BLaER1 treated with 17β-estradiol and CSF1 and Interleukin-3, amounts not matched to agents 10 nM and 100 nM (cell line): ENCODE data around the gene SLCO3A1.

Experiments used
- H3K27ac ChIP-seq, 11 experiments: shearing (Covaris generic); formaldehyde crosslinking; 2 replicates each; pipeline ENCODE4 v1.8.1; 2022
- H3K27me3 ChIP-seq, 11 experiments: shearing (Covaris generic); formaldehyde crosslinking; 2 replicates each; pipeline ENCODE4 v1.8.1; 2022
- H3K36me3 ChIP-seq, 11 experiments: shearing (Covaris generic); formaldehyde crosslinking; 2 replicates each; pipeline ENCODE4 v1.8.1; 2022
- H3K4me1 ChIP-seq, 10 experiments: shearing (Covaris generic); formaldehyde crosslinking; 2 replicates each; pipeline ENCODE4 v1.8.1; 2022
- H3K4me2 ChIP-seq, 11 experiments: shearing (Covaris generic); formaldehyde crosslinking; 2 replicates each; pipeline ENCODE4 v1.8.1; 2022
- H3K4me3 ChIP-seq, 10 experiments: shearing (Covaris generic); formaldehyde crosslinking; 2 replicates each; pipeline ENCODE4 v1.8.1; 2022
- H3K9ac ChIP-seq, 11 experiments: shearing (Covaris generic); formaldehyde crosslinking; 2 replicates each; pipeline ENCODE4 v1.8.1; 2022
- H3K9me3 ChIP-seq, 11 experiments: shearing (Covaris generic); formaldehyde crosslinking; replicated peaks in 1 of 11; 2 replicates each; pipeline ENCODE4 v1.8.1; 2022
- H4K20me1 ChIP-seq, 11 experiments: shearing (Covaris generic); formaldehyde crosslinking; 2 replicates each; pipeline ENCODE4 v1.8.1; 2022
- Cebpa-rat ChIP-seq, 11 experiments: shearing (Covaris generic); IDR thresholded peaks; 2 replicates each; pipeline ENCODE4 v1.8.1; 2022

SLCO3A1 gene

DNA sequence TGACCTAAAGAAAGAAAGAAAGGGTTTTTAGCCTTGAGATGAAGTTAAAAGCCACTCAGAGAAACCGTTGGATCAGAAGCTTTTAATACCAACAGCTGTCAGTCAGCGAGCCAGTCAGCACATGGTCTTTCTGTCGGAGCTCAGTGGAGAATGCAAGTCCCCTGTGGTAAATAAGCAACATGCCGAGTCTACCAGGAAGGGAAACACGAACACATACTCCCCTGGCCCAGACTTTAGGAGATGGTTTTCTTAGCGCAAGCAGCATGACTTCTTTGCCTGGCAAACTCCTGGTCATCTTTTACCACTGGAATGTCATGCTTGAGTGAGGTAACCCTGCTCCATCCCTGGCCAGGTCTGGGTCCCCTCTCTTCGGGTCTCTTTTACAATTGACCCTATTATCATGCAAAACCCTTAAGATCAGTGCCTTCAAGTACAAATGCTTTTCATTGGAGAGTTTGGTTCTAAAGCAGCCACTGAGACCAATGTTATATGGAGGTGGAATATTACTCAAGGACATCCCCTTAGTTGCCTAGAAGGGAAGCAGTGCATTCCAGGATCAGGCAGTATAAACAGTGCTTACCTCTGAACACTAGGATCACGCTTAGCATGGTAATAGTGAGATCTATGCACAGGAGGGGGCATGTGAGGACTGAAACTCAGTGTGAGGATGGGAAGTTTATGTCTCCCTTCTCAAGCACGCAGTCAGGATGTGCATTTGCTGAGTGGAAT, 28.2 kb downstream of the SLCO3A1 start:
- TF ChIP-seq Cebpa-rat (IDR thresholded peaks at IDR 0.05): no peak
- peaks cover 0 to 14% (median 0%) of the 10 kb centered on the region in 11 experiments; a peak in 5 of 22 replicates for H4K20me1 ChIP-seq
- H3K4me1 ChIP-seq: peaks cover 2 to 16% (median 6%) of the 10 kb centered on the region in 10 experiments; a peak in 19 of 20 replicates
- no peaks in the 10 kb centered on the region for H3K27me3 ChIP-seq
- H3K9ac ChIP-seq: no peak overlapping the region
- H3K27ac ChIP-seq: no peak overlapping the region
- no peaks in the 10 kb centered on the region for H3K36me3 ChIP-seq
- no peak overlapping the region for H3K4me3 ChIP-seq
- H3K9me3 ChIP-seq: no peaks in the 10 kb centered on the region
- no peak overlapping the region for H3K4me2 ChIP-seq

GRCh38 chr15:91882858-91883586, 29.5 kb downstream of the SLCO3A1 start:
- Histone ChIP-seq H3K4me2 (no peak overlapping the region), H3K36me3 (no peaks in the 10 kb centered on the region), H3K9me3 (no peaks in the 10 kb centered on the region), H4K20me1 (peaks cover 0 to 14% (median 0%) of the 10 kb centered on the region in 11 experiments; a peak in 6 of 22 replicates), H3K4me1 (peaks cover 8 to 24% (median 13%) of the 10 kb centered on the region in 10 experiments; a peak in 19 of 20 replicates), H3K27ac (no peak overlapping the region), H3K4me3 (no peak overlapping the region), H3K9ac (no peak overlapping the region), H3K27me3 (no peaks in the 10 kb centered on the region)
- no peak for TF ChIP-seq Cebpa-rat (IDR thresholded peaks at IDR 0.05)

DNA sequence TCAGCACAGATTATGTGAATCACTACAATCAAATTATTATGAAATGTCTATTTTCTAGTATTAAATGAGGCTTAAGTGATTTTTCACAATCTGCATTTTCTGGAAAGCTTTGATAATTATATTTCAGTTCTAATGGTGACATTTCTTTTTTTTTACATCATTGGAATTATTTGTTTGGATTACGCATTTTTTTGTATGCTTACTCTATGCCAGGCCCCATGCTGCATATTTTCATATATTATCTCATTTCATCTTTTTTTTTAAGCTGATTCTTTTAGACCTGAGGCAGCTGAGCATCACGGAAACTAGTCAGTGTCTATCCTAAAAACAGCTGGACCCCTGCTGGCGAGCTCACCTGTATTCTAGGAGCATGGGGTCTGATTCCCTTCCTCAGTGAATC, 31.1 kb downstream of the SLCO3A1 start:
- H3K4me2 ChIP-seq: no peak overlapping the region
- no peaks in the 10 kb centered on the region for H3K9me3 ChIP-seq
- H3K27ac ChIP-seq: no peak overlapping the region
- no peaks in the 10 kb centered on the region for H3K27me3 ChIP-seq
- no peaks in the 10 kb centered on the region for H3K36me3 ChIP-seq
- H4K20me1 ChIP-seq: peaks cover 0 to 14% (median 0%) of the 10 kb centered on the region in 11 experiments; a peak in 7 of 22 replicates
- H3K4me1 ChIP-seq: peaks cover 8 to 27% (median 13%) of the 10 kb centered on the region in 10 experiments; a peak in 19 of 20 replicates
- no peak overlapping the region for H3K4me3 ChIP-seq
- TF ChIP-seq Cebpa-rat (IDR thresholded peaks at IDR 0.05): no peak
- no peak overlapping the region for H3K9ac ChIP-seq

- no peak overlapping the region for H3K4me2 ChIP-seq
- TF ChIP-seq Cebpa-rat (IDR thresholded peaks at IDR 0.05): no peak
These were observed 31.5 kb downstream of the SLCO3A1 start for GRCh38 chr15:91885054-91885453.

GRCh38 chr15:91885714-91886270, 32.3 kb downstream of the SLCO3A1 start:
- TF ChIP-seq Cebpa-rat (IDR thresholded peaks at IDR 0.05): no peak
- Histone ChIP-seq H4K20me1 (peaks cover 0 to 14% (median 0%) of the 10 kb centered on the region in 11 experiments; a peak in 7 of 22 replicates), H3K4me3 (no peak overlapping the region), H3K27ac (0 out of 22 replicates have a peak overlapping the region, but pooled peaks of 1 of the 11 experiments have one; percentile 31), H3K9ac (0 out of 22 replicates have a peak overlapping the region, but pooled peaks of 1 of the 11 experiments have one; percentile 8), H3K36me3 (no peaks in the 10 kb centered on the region), H3K4me2 (peak overlapping the region in 4 of 11 experiments; percentile 34 to 79 (median 51); a peak in 7 of 22 replicates), H3K9me3 (no peaks in the 10 kb centered on the region), H3K27me3 (no peaks in the 10 kb centered on the region), H3K4me1 (peaks cover 8 to 32% (median 13%) of the 10 kb centered on the region in 10 experiments; a peak in 19 of 20 replicates)

More at GRCh38 chr15:91885054-91885453, 31.5 kb downstream of the SLCO3A1 start:
- Histone ChIP-seq H3K36me3 (no peaks in the 10 kb centered on the region), H3K4me1 (peaks cover 8 to 27% (median 13%) of the 10 kb centered on the region in 10 experiments; a peak in 19 of 20 replicates), H3K4me3 (no peak overlapping the region), H3K9me3 (no peaks in the 10 kb centered on the region), H3K27ac (no peak overlapping the region), H3K9ac (no peak overlapping the region), H3K27me3 (no peaks in the 10 kb centered on the region), H4K20me1 (peaks cover 0 to 14% (median 0%) of the 10 kb centered on the region in 11 experiments; a peak in 7 of 22 replicates)

DNA sequence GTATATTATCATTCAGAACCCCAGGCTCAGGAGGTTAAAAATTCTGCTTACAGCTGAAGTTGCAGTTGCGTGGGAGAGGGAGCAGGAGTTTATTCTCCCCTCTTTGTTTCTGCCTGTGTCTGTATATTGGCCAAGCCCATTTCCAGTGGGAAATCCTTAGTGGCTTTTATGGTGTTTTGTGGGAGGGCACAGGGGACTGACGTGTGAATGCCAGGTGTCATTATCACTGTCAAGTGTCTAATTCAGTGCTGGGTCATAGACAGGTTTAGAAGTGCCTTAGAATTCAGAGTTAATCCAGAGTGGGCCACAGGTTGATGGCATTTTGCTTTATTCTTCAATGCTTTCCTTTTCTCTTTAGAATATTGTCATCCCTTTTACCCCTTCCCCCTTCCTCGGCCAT, 33.4 kb downstream of the SLCO3A1 start:
- H3K4me1 ChIP-seq: peaks cover 8 to 43% (median 13%) of the 10 kb centered on the region in 10 experiments; a peak in 19 of 20 replicates
- H3K9me3 ChIP-seq: no peaks in the 10 kb centered on the region
- peak overlapping the region; percentile 27 to 79 (median 42); a peak in 20 of 22 replicates for H3K4me2 ChIP-seq
- H4K20me1 ChIP-seq: peaks cover 0 to 14% (median 0%) of the 10 kb centered on the region in 11 experiments; a peak in 7 of 22 replicates
- H3K27ac ChIP-seq: no peak overlapping the region; a peak in 1 of 22 replicates
- no peaks in the 10 kb centered on the region for H3K36me3 ChIP-seq
- H3K27me3 ChIP-seq: no peaks in the 10 kb centered on the region
- H3K4me3 ChIP-seq: no peak overlapping the region
- TF ChIP-seq Cebpa-rat (IDR thresholded peaks at IDR 0.05): no peak
- H3K9ac ChIP-seq: no peak overlapping the region

GRCh38 chr15:91887321-91887720, 33.8 kb downstream of the SLCO3A1 start:
- Histone ChIP-seq H3K27ac (no peak overlapping the region), H3K9ac (no peak overlapping the region), H3K27me3 (no peaks in the 10 kb centered on the region), H3K4me3 (no peak overlapping the region), H3K4me1 (peaks cover 8 to 47% (median 13%) of the 10 kb centered on the region in 10 experiments; a peak in 19 of 20 replicates), H3K4me2 (peak overlapping the region; percentile 27 to 79 (median 42); a peak in 19 of 22 replicates), H3K9me3 (no peaks in the 10 kb centered on the region), H4K20me1 (peaks cover 0 to 14% (median 0%) of the 10 kb centered on the region in 11 experiments; a peak in 7 of 22 replicates), H3K36me3 (no peaks in the 10 kb centered on the region)
- no peak for TF ChIP-seq Cebpa-rat (IDR thresholded peaks at IDR 0.05)

GRCh38 chr15:91887921-91888373, 34.4 kb downstream of the SLCO3A1 start:
- Histone ChIP-seq H3K9ac (no peak overlapping the region), H3K27ac (no peak overlapping the region), H3K36me3 (peaks cover 0 to 2% (median 0%) of the 10 kb centered on the region in 11 experiments; a peak in 2 of 22 replicates), H3K9me3 (peaks cover 0 to under 1% (median 0%) of the 10 kb centered on the region in 11 experiments; a peak in 3 of 22 replicates), H3K4me1 (peaks cover 8 to 51% (median 13%) of the 10 kb centered on the region in 10 experiments; a peak in 19 of 20 replicates), H4K20me1 (peaks cover 0 to 13% (median 0%) of the 10 kb centered on the region in 11 experiments; a peak in 7 of 22 replicates), H3K27me3 (no peaks in the 10 kb centered on the region), H3K4me3 (no peak overlapping the region), H3K4me2 (no peak overlapping the region)
- no peak for TF ChIP-seq Cebpa-rat (IDR thresholded peaks at IDR 0.05)
